ENCODE measurements around the gene BGN. TPM values are rescaled to one million over a fixed set of nuclear protein-coding genes. Genes with fewer than 3 reads are reported as not detected.

The BGN gene
- total and polyA plus RNA-seq, 4 donors: 77.9 to 161 (median 126) TPM

DNA sequence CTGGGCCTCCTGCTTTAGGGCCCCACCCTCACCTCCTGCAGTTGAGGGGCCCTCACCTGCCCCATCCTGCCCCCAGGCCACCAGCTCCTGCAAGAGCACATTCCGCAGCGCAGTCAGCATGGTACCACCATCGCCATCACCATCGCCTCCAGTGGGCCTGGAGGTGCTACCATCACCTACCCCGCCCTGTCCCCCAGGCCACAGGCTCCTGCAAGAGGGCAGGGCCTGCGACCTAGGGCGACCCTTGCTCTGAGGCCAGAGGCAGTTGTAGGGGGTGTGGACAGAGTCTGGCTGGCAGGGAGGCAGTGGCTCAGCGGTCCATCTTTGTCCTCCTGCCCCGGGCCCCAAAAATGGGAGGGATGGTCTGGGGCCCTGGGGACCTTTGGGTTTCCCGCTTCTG, 20.5 kb upstream of the BGN start:
- DNase-seq (no peak), ATAC-seq (ENCODE audit: insufficient read depth, low FRiP score) (no peak)
- no peak overlapping the region for H3K9ac ChIP-seq (ENCODE audit: insufficient read depth in 1 of 2, low read length in 2 of 2)
- peaks cover 0 to 5% (median under 1%) of the 10 kb centered on the region in 4 donors for H3K9me3 ChIP-seq (ENCODE audit: control insufficient read depth in 4 of 4, insufficient read depth in 3 of 4, low read length in 3 of 4)
- H3K4me3 ChIP-seq: no peak overlapping the region
- peaks cover 0 to 37% (median 11%) of the 10 kb centered on the region in 5 donors for H3K4me1 ChIP-seq (ENCODE audit: control insufficient read depth in 5 of 5, insufficient read depth in 5 of 5, low read length in 5 of 5)
- H3K27ac ChIP-seq (ENCODE audit: low read depth in 1 of 2, low read length in 1 of 2): no peak overlapping the region
- no peaks in the 10 kb centered on the region for H3K27me3 ChIP-seq (ENCODE audit: control insufficient read depth in 3 of 3, insufficient read depth in 3 of 3, low read length in 2 of 3)
- TF ChIP-seq, protein P1, sequence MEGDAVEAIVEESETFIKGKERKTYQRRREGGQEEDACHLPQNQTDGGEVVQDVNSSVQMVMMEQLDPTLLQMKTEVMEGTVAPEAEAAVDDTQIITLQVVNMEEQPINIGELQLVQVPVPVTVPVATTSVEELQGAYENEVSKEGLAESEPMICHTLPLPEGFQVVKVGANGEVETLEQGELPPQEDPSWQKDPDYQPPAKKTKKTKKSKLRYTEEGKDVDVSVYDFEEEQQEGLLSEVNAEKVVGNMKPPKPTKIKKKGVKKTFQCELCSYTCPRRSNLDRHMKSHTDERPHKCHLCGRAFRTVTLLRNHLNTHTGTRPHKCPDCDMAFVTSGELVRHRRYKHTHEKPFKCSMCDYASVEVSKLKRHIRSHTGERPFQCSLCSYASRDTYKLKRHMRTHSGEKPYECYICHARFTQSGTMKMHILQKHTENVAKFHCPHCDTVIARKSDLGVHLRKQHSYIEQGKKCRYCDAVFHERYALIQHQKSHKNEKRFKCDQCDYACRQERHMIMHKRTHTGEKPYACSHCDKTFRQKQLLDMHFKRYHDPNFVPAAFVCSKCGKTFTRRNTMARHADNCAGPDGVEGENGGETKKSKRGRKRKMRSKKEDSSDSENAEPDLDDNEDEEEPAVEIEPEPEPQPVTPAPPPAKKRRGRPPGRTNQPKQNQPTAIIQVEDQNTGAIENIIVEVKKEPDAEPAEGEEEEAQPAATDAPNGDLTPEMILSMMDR (IDR thresholded peaks at IDR 0.05; ENCODE audit: control extremely low read depth, extremely low read depth): no peak
- 83 to 85% methylated on average over 9 to 10 of the region's 10 CpGs for WGBS, 2 donors
- H3K36me3 ChIP-seq (ENCODE audit: control insufficient read depth in 4 of 4, insufficient read depth in 4 of 4, low read length in 4 of 4): no peaks in the 10 kb centered on the region

DNA sequence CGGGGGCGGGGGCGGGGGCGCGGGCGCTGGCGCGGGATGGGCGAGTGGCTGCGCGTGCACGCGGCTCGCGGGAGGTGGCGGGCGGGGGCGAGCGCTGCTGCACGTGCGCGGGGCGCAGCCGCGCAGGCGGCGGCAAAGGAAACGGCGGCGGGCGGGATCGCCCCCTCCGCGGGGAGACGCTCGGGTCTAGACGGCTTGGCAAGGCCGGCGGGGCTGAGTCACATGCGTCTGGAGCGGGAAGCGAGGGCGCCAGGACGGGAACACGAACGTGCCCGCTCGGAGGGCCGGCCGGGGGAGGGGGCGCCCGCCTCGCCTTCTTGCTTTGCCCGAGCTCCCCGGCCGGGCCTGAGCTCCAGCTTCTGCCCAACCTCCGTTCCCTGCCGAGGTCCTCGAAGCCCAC, 20.1 kb upstream of the BGN start:
- ATAC-seq (ENCODE audit: insufficient read depth, low FRiP score) (no peak), DNase-seq (peak; percentile 75 to 90 (median 80))
- Histone ChIP-seq H3K36me3 (ENCODE audit: control insufficient read depth in 4 of 4, insufficient read depth in 4 of 4, low read length in 4 of 4) (no peaks in the 10 kb centered on the region), H3K9me3 (ENCODE audit: control insufficient read depth in 4 of 4, insufficient read depth in 3 of 4, low read length in 3 of 4) (peaks cover 0 to 5% (median under 1%) of the 10 kb centered on the region in 4 donors), H3K4me3 (no peak overlapping the region), H3K27me3 (ENCODE audit: control insufficient read depth in 3 of 3, insufficient read depth in 3 of 3, low read length in 2 of 3) (no peaks in the 10 kb centered on the region), H3K27ac (ENCODE audit: low read depth in 1 of 2, low read length in 1 of 2) (no peak overlapping the region), H3K9ac (ENCODE audit: insufficient read depth in 1 of 2, low read length in 2 of 2) (no peak overlapping the region), H3K4me1 (ENCODE audit: control insufficient read depth in 5 of 5, insufficient read depth in 5 of 5, low read length in 5 of 5) (peaks cover 0 to 32% (median 11%) of the 10 kb centered on the region in 5 donors)
- WGBS, 2 donors: 32% methylated on average over 59 of the region's 59 CpGs; no CpG with 5 or more reads in 1 of the 2 donors
- TF ChIP-seq, protein P1 (IDR thresholded peaks at IDR 0.05; ENCODE audit: control extremely low read depth, extremely low read depth): no peak

DNA sequence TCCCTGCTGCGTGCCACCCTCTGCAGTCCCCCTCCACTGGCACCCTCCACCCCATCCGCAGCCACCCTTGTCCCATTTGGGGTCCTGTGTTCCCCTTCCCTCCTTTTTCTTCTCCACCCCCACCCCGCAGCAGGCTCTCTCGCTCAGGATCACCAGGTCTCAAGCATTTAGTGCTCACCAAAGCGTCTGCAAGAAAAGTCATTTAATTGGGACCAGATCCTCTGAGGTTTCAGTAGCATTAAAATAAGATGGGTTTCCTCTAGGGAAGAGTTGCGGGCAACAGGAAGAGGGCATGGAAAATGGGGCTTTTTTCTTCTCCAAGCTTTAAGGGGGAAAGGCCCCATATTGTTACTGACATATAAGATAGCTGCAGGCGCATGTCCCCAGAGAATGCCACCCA, 19.5 kb upstream of the BGN start:
- Histone ChIP-seq H3K27ac (ENCODE audit: low read depth in 1 of 2, low read length in 1 of 2) (no peak overlapping the region), H3K27me3 (ENCODE audit: control insufficient read depth in 3 of 3, insufficient read depth in 3 of 3, low read length in 2 of 3) (no peaks in the 10 kb centered on the region), H3K9ac (ENCODE audit: insufficient read depth in 1 of 2, low read length in 2 of 2) (no peak overlapping the region), H3K4me3 (no peak overlapping the region), H3K9me3 (ENCODE audit: control insufficient read depth in 4 of 4, insufficient read depth in 3 of 4, low read length in 3 of 4) (peaks cover 0 to 5% (median under 1%) of the 10 kb centered on the region in 4 donors), H3K4me1 (ENCODE audit: control insufficient read depth in 5 of 5, insufficient read depth in 5 of 5, low read length in 5 of 5) (peaks cover 0 to 30% (median 11%) of the 10 kb centered on the region in 5 donors), H3K36me3 (ENCODE audit: control insufficient read depth in 4 of 4, insufficient read depth in 4 of 4, low read length in 4 of 4) (no peaks in the 10 kb centered on the region)
- TF ChIP-seq, protein P1 (IDR thresholded peaks at IDR 0.05; ENCODE audit: control extremely low read depth, extremely low read depth): no peak
- no peak for DNase-seq
- 83 to 94% methylated on average over 6 to 7 of the region's 7 CpGs for WGBS, 2 donors
- ATAC-seq (ENCODE audit: insufficient read depth, low FRiP score): no peak

DNA sequence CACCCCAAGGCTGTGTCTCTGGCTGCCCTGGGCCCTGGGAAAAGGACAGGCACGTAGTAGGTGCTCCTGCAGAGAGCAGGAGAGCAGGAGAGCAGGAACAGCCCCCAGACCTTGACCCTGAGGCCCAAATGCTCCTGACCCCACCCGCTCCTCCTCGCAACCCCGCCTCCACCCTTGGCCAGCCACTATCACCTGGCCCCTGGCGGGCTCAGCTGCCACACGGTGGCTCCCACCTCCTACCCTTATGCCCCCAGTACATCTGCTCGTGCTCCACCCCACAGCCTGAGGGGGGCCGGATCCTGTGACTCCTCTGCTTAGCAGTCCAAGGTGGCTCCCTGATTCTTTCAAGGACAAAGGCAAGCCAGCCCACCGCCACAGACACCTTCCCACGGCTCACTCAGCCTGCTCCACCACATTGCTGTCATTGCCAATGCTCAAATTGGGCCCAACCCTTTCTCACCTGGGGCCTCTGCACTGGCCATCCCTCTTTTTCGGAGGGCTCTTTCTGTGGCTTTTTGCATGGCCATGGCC, 19.0 kb upstream of the BGN start:
- 88 to 95% methylated on average over 10 to 11 of the region's 11 CpGs for WGBS, 2 donors
- DNase-seq (no peak), ATAC-seq (ENCODE audit: insufficient read depth, low FRiP score) (no peak)
- Histone ChIP-seq H3K9me3 (ENCODE audit: control insufficient read depth in 4 of 4, insufficient read depth in 3 of 4, low read length in 3 of 4) (peaks cover 0 to 5% (median under 1%) of the 10 kb centered on the region in 4 donors), H3K4me3 (no peak overlapping the region), H3K4me1 (ENCODE audit: control insufficient read depth in 5 of 5, insufficient read depth in 5 of 5, low read length in 5 of 5) (peaks cover 0 to 30% (median 11%) of the 10 kb centered on the region in 5 donors), H3K27me3 (ENCODE audit: control insufficient read depth in 3 of 3, insufficient read depth in 3 of 3, low read length in 2 of 3) (no peaks in the 10 kb centered on the region), H3K27ac (ENCODE audit: low read depth in 1 of 2, low read length in 1 of 2) (peak overlapping the region in 1 of 2 donors; percentile 17), H3K9ac (ENCODE audit: insufficient read depth in 1 of 2, low read length in 2 of 2) (no peak overlapping the region), H3K36me3 (ENCODE audit: control insufficient read depth in 4 of 4, insufficient read depth in 4 of 4, low read length in 4 of 4) (no peaks in the 10 kb centered on the region)
- TF ChIP-seq, protein P1 (IDR thresholded peaks at IDR 0.05; ENCODE audit: control extremely low read depth, extremely low read depth): no peak

All from lung (tissue), 12 donors.